HG03439 (cell line): ENCODE results near the gene MLYCD.

Experiments used
- ATAC-seq: cut with Tn5 transposase; IDR thresholded peaks from one replicate; pipeline ENCODE4 v1.9.1; 2021; ENCODE audit warnings: mild to moderate bottlenecking, moderate library complexity; ENCODE audit not compliant: unreplicated experiment

MLYCD gene

GRCh38 chr16:83953796-83954576 is 55.1 kb downstream of the MLYCD start:
- ATAC-seq: no peak

- ATAC-seq: no peak
These were observed 55.7 kb downstream of the MLYCD start for GRCh38 chr16:83954577-83955016.

GRCh38 chr16:83955218-83956130 is 56.6 kb downstream of the MLYCD start:
- no peak for ATAC-seq

GRCh38 chr16:83956336-83957289 is 57.7 kb downstream of the MLYCD start:
- peak; percentile 50 for ATAC-seq

GRCh38 chr16:83957296-83957855 is 58.5 kb downstream of the MLYCD start:
- no peak for ATAC-seq

GRCh38 chr16:83958137-83958845 is 59.4 kb downstream of the MLYCD start:
- ATAC-seq: no peak

GRCh38 chr16:83958846-83959565 is 60.1 kb downstream of the MLYCD start:
- ATAC-seq: no peak

GRCh38 chr16:83959656-83960434 is 60.9 kb downstream of the MLYCD start:
- no peak for ATAC-seq

- no peak for ATAC-seq
These were observed 61.8 kb downstream of the MLYCD start for GRCh38 chr16:83960521-83961249.

- ATAC-seq: no peak
These were observed 62.7 kb downstream of the MLYCD start for GRCh38 chr16:83961591-83961990.

- ATAC-seq: no peak
These were observed 64.6 kb downstream of the MLYCD start for GRCh38 chr16:83963277-83964119.

GRCh38 chr16:83964684-83965443 is 65.9 kb downstream of the MLYCD start:
- no peak for ATAC-seq

GRCh38 chr16:83965444-83966152 is 66.7 kb downstream of the MLYCD start:
- no peak for ATAC-seq

- ATAC-seq: no peak
These were observed 67.3 kb downstream of the MLYCD start for GRCh38 chr16:83966153-83966696.

GRCh38 chr16:83967091-83967490 is 68.2 kb downstream of the MLYCD start:
- no peak for ATAC-seq
